ENCODE data around the gene HSDL2. TPM values are rescaled to one million over a fixed set of nuclear protein-coding genes. Genes with fewer than 3 reads are reported as not detected.
A peak's percentile ranks its signal among the peaks of the same experiment; 100 is the strongest.

Gene HSDL2
- total RNA-seq, 2 donors from 2014 or later: 31.7 to 36.3 TPM

DNA sequence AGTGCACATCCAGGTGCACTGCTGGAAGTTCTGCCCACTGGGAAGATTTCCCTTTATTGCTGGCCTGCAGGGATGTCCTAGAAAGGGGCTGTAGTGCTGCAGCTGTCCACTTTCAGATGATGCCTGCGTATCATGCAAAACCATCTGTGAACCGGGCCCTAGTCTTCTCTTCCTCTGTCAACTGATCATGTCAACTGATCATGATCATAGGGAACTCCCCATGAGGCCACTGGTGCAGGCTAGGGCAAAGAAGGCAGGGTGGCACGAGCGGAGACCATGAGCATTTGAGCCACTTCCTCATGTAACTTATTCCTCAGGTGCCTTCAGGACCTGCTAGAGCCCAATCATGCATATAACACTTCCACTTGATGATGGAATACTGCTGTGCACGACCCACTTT, 4.5 kb upstream of the HSDL2 start:
- Histone ChIP-seq H3K36me3 (no peaks in the 10 kb centered on the region), H3K27ac (no peak overlapping the region), H3K9me3 (no peaks in the 10 kb centered on the region), H3K27me3 (replicated peaks; ENCODE audit: insufficient read depth) (no peaks in the 10 kb centered on the region), H3K4me3 (no peak overlapping the region), H3K4me1 (ENCODE audit: control insufficient read depth in 1 of 2, low read depth in 2 of 2) (peaks cover 12 to 20% of the 10 kb centered on the region in 2 donors)
- no peak for DNase-seq (ENCODE audit: low spot score)
- no peak for ATAC-seq (ENCODE audit: insufficient number of reproducible peaks, low FRiP score, low read depth)
- TF ChIP-seq CTCF (IDR thresholded peaks at IDR 0.05): no peak

GRCh38 chr9:112377087-112377486, 2.8 kb upstream of the HSDL2 start:
- Histone ChIP-seq H3K27me3 (replicated peaks; ENCODE audit: insufficient read depth) (no peaks in the 10 kb centered on the region), H3K4me3 (peak overlapping the region; percentile 0), H3K4me1 (ENCODE audit: control insufficient read depth in 1 of 2, low read depth in 2 of 2) (peaks cover 20 to 32% of the 10 kb centered on the region in 2 donors), H3K27ac (no peak overlapping the region), H3K36me3 (no peaks in the 10 kb centered on the region), H3K9me3 (no peaks in the 10 kb centered on the region)
- no peak for TF ChIP-seq CTCF (IDR thresholded peaks at IDR 0.05)
- DNase-seq (ENCODE audit: low spot score): no peak
- no peak for ATAC-seq (ENCODE audit: insufficient number of reproducible peaks, low FRiP score, low read depth)

DNA sequence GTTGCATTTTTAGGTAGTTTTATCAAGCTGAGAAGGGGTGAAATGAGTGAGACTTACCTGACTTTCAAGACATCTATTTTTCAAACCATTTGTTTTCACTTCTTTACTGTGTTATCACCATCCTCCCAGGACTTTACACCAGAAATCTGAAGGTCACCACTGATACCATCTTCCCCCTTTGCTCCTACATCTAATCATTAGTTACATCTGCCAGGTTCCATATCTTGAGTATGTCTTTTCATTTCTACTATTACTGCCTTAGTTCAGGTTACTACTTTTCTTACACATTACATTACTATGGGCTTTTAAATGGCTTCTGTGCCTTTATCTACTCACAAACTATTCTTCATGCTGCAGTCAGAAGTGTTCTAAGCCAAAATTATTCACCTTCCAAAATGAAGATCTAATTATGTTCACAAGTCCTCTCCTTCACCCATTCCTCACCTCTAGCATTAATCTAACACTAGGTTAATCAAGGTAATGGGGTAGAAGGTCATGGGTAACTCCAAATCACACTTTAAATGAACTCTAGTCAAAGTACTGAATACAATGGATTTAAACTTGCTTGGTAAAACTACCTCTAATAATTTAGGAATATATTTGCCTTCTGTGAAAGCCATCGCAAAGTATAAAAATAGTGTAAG, 2.1 kb upstream of the HSDL2 start:
- no peak for DNase-seq (ENCODE audit: low spot score)
- no peaks in the 10 kb centered on the region for H3K9me3 ChIP-seq
- H3K36me3 ChIP-seq: no peaks in the 10 kb centered on the region
- peaks cover 26 to 39% of the 10 kb centered on the region in 2 donors for H3K4me1 ChIP-seq (ENCODE audit: control insufficient read depth in 1 of 2, low read depth in 2 of 2)
- peak overlapping the region; percentile 93 for H3K4me3 ChIP-seq
- H3K27ac ChIP-seq: no peak overlapping the region
- no peak for TF ChIP-seq CTCF (IDR thresholded peaks at IDR 0.05)
- ATAC-seq (ENCODE audit: insufficient number of reproducible peaks, low FRiP score, low read depth): no peak
- H3K27me3 ChIP-seq (replicated peaks; ENCODE audit: insufficient read depth): no peaks in the 10 kb centered on the region

DNA sequence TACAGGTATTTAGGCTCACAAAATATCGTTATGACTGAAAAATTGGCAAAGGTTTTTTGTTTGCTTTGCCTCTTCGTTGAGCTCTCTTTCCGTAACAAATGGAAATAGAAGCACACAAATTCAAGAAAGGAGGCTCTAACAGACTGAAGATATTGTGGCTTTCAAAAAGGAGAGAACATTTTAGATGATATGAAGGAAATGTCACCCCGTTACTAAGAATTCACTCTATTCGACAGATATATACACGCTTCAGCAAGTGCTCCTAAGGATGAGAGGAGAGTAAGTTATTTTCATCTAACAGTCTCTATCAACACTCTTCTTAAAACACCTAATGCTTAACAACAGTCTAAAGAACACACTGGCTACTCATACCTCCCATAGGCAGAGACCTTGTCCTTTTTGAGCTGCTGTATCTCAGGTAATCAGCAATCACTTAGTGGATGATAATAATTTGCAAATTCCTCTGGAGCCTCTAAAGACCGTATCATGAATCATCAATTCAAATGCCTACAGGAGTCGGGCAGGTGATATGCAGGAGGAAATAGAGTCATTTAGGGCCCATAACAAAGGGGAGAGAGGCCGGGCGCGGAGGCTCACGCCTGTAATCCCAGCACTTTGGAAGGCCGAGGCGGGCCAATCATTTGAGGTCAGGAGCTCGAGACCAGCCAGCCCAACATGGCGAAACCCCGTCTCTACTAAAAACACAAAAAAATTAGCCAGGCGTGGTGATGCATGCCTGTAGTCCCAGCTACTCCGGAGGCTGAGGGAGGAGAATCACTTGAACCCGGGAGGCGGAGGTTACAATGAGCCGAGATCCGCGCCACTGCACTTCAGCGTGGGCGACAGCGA, 1.4 kb upstream of the HSDL2 start:
- ATAC-seq (ENCODE audit: insufficient number of reproducible peaks, low FRiP score, low read depth) (no peak), DNase-seq (ENCODE audit: low spot score) (no peak)
- TF ChIP-seq CTCF (IDR thresholded peaks at IDR 0.05): no peak

More for the DNA sequence above, 1.4 kb upstream of the HSDL2 start:
- H3K4me1 ChIP-seq (ENCODE audit: control insufficient read depth in 1 of 2, low read depth in 2 of 2): peaks cover 32 to 44% of the 10 kb centered on the region in 2 donors
- H3K4me3 ChIP-seq: peak overlapping the region; percentile 93
- no peaks in the 10 kb centered on the region for H3K9me3 ChIP-seq
- H3K27me3 ChIP-seq (replicated peaks; ENCODE audit: insufficient read depth): no peaks in the 10 kb centered on the region
- peak overlapping the region; percentile 96 for H3K27ac ChIP-seq
- no peaks in the 10 kb centered on the region for H3K36me3 ChIP-seq
